ENCODE measurements around the gene SEMA3F.

SEMA3F gene

DNA sequence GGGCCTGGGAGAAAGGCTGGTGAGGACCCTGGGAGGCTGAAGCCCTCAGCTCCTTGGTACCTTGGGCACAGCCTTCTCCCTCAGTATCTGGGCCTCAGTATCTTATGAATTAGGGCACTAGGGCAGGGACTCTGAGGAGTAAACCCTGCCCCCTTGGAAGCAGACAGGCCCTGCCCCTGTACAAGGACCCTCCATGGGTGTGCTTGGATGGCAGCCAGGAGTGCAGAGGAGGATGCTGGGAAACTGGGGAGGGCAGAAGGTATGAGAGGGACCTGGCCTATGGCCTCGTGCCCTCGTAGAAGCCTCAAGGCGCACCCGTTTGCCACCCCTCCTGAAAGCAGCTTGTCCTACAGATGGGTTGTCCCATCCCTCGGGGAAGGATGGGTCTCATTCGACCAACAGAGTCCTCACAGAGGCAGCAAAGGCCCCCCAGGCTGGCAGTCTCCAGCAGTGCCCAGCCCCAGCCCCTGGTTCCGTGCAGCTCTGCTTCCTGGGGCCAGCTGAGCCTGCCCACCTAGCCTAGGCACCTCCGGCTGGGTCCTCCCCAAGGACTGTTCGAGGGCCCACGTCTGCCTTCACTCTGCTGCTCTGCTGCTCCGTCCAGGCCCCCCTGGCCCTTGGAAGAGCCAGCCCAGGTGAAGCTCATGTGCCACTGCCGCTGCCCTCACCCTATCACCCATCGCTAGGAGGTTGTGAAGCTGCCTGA is 15.3 kb upstream of the SEMA3F start:
- no peaks in the 10 kb centered on the region for H3K36me3 ChIP-seq (replicated peaks; ENCODE audit: low read depth, low read length)
- no peaks in the 10 kb centered on the region for H4K20me1 ChIP-seq (ENCODE audit: insufficient read depth, low read length)
- no peak overlapping the region for H3K27ac ChIP-seq (ENCODE audit: low read length)
- no peak overlapping the region for H3K4me2 ChIP-seq (ENCODE audit: low read length)
- H3K4me1 ChIP-seq (ENCODE audit: low read length), result peaks cover 3% of the 10 kb centered on the region; the same call in 1 of the 2 replicates
- H3K27me3 ChIP-seq (ENCODE audit: low read depth, low read length), result peaks cover 7% of the 10 kb centered on the region; the same call in 1 of the 2 replicates
- H2AFZ ChIP-seq (ENCODE audit: low read depth, low read length), result no peak overlapping the region; the same call in 1 of the 2 replicates
- H3K4me3 ChIP-seq (ENCODE audit: low read length), result no peak overlapping the region
- no peak overlapping the region for H3K9ac ChIP-seq (ENCODE audit: low read length)
- no peaks in the 10 kb centered on the region for H3K79me2 ChIP-seq (ENCODE audit: low read length)
- H3K9me3 ChIP-seq (ENCODE audit: insufficient read depth, low read length), result no peaks in the 10 kb centered on the region
- TF ChIP-seq EZH2phosphoT487 (IDR thresholded peaks at IDR 0.05; ENCODE audit: low read depth), result no peak
- TF ChIP-seq, protein P1, sequence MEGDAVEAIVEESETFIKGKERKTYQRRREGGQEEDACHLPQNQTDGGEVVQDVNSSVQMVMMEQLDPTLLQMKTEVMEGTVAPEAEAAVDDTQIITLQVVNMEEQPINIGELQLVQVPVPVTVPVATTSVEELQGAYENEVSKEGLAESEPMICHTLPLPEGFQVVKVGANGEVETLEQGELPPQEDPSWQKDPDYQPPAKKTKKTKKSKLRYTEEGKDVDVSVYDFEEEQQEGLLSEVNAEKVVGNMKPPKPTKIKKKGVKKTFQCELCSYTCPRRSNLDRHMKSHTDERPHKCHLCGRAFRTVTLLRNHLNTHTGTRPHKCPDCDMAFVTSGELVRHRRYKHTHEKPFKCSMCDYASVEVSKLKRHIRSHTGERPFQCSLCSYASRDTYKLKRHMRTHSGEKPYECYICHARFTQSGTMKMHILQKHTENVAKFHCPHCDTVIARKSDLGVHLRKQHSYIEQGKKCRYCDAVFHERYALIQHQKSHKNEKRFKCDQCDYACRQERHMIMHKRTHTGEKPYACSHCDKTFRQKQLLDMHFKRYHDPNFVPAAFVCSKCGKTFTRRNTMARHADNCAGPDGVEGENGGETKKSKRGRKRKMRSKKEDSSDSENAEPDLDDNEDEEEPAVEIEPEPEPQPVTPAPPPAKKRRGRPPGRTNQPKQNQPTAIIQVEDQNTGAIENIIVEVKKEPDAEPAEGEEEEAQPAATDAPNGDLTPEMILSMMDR (IDR thresholded peaks at IDR 0.05; ENCODE audit: low read depth, low read length), result no peak

GRCh38 chr3:50140990-50141389 is 14.1 kb upstream of the SEMA3F start:
- Histone ChIP-seq H3K4me3 (ENCODE audit: low read length) (no peak overlapping the region), H3K4me2 (ENCODE audit: low read length) (no peak overlapping the region), H3K79me2 (ENCODE audit: low read length) (no peaks in the 10 kb centered on the region), H3K27me3 (ENCODE audit: low read depth, low read length) (peaks cover 6% of the 10 kb centered on the region; the same call in 1 of the 2 replicates), H4K20me1 (ENCODE audit: insufficient read depth, low read length) (no peaks in the 10 kb centered on the region), H3K36me3 (replicated peaks; ENCODE audit: low read depth, low read length) (no peaks in the 10 kb centered on the region), H3K9ac (ENCODE audit: low read length) (no peak overlapping the region), H3K27ac (ENCODE audit: low read length) (no peak overlapping the region), H3K9me3 (ENCODE audit: insufficient read depth, low read length) (no peaks in the 10 kb centered on the region), H2AFZ (ENCODE audit: low read depth, low read length) (no peak overlapping the region), H3K4me1 (ENCODE audit: low read length) (peaks cover 3% of the 10 kb centered on the region; the same call in 1 of the 2 replicates)
- TF ChIP-seq, protein P1 (IDR thresholded peaks at IDR 0.05; ENCODE audit: low read depth, low read length), result no peak
- TF ChIP-seq EZH2phosphoT487 (IDR thresholded peaks at IDR 0.05; ENCODE audit: low read depth), result no peak

DNA sequence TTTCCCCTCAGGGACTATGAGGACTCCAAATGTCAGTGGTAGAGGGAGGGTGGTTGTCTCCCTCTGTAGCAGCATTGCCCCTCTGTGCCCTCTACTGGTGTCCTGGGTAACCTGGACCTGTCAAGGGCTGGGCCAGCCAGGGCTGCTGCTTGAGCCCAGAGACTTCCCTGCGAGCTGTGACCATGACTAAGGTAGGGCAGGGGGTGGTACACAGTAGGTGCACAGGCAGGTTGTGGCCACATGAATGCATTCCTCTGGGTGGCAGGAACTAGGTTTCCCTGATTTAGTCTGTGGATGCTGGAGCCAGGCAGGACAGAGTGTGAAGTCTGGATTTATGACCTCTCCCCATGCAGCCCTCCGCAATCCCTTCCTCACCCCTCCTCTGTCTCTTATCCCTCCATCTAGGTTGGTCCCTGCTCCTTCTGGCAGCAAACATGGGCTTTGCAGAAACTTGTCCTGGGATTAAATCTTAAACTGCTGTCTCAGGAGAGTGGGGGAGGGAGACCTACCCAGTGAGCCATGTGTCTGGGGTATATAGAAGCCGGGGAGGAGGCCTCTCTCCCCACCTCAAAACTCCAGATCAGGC is 8.7 kb upstream of the SEMA3F start:
- Histone ChIP-seq H3K27ac (ENCODE audit: low read length) (no peak overlapping the region), H3K4me1 (ENCODE audit: low read length) (no peaks in the 10 kb centered on the region), H2AFZ (ENCODE audit: low read depth, low read length) (no peak overlapping the region), H3K4me2 (ENCODE audit: low read length) (no peak overlapping the region), H3K36me3 (replicated peaks; ENCODE audit: low read depth, low read length) (no peaks in the 10 kb centered on the region), H3K9me3 (ENCODE audit: insufficient read depth, low read length) (no peaks in the 10 kb centered on the region), H3K79me2 (ENCODE audit: low read length) (no peaks in the 10 kb centered on the region), H3K27me3 (ENCODE audit: low read depth, low read length) (no peaks in the 10 kb centered on the region), H3K4me3 (ENCODE audit: low read length) (no peak overlapping the region), H4K20me1 (ENCODE audit: insufficient read depth, low read length) (no peaks in the 10 kb centered on the region), H3K9ac (ENCODE audit: low read length) (no peak overlapping the region)
- TF ChIP-seq, protein P1 (IDR thresholded peaks at IDR 0.05; ENCODE audit: low read depth, low read length), result 0 out of 2 replicates have a peak, but pooled peaks have one; percentile 6
- TF ChIP-seq EZH2phosphoT487 (IDR thresholded peaks at IDR 0.05; ENCODE audit: low read depth), result no peak

DNA sequence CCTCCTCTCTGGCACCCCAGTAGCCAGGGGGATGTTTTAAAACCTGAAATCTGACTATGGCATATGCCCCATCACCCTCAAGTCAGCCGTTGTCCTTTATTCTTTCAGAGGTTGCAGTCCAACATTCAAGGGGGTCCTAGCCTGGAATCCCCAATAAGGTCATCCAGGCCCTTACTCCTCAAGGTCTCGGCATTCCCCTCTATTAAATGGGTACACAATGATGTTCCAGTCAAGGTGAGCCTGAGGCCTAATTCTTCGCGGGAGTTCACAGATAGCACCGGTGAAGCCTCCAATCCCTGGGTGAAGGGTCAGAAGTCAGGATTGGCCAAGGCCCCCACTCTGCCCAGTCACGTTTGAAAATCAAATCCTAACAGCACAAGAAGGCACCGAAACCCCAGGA is 8.1 kb upstream of the SEMA3F start:
- no peaks in the 10 kb centered on the region for H4K20me1 ChIP-seq (ENCODE audit: insufficient read depth, low read length)
- no peak overlapping the region for H3K9ac ChIP-seq (ENCODE audit: low read length)
- H3K27me3 ChIP-seq (ENCODE audit: low read depth, low read length), result no peaks in the 10 kb centered on the region
- no peak overlapping the region for H3K27ac ChIP-seq (ENCODE audit: low read length)
- H3K4me2 ChIP-seq (ENCODE audit: low read length), result no peak overlapping the region
- no peaks in the 10 kb centered on the region for H3K4me1 ChIP-seq (ENCODE audit: low read length)
- no peak overlapping the region for H3K4me3 ChIP-seq (ENCODE audit: low read length)
- H2AFZ ChIP-seq (ENCODE audit: low read depth, low read length), result no peak overlapping the region
- TF ChIP-seq, protein P1 (IDR thresholded peaks at IDR 0.05; ENCODE audit: low read depth, low read length), result no peak
- no peak for TF ChIP-seq EZH2phosphoT487 (IDR thresholded peaks at IDR 0.05; ENCODE audit: low read depth)
- H3K36me3 ChIP-seq (replicated peaks; ENCODE audit: low read depth, low read length), result no peaks in the 10 kb centered on the region
- H3K9me3 ChIP-seq (ENCODE audit: insufficient read depth, low read length), result no peaks in the 10 kb centered on the region
- no peaks in the 10 kb centered on the region for H3K79me2 ChIP-seq (ENCODE audit: low read length)
